HepG2 (cell line): ENCODE measurements around the gene ANXA6. TPM values are rescaled to one million over a fixed set of nuclear protein-coding genes. Genes with fewer than 3 reads are reported as not detected.

Source experiments
- ATAC-seq: fragments of 200-7000 bp; cut with Tn5 transposase; 3 replicates; pipeline ENCODE4 v1.9.1; 2020; ENCODE audit warnings: mild to moderate bottlenecking, moderate library complexity
- BruUV-seq: library from RNA; stranded (reverse); fragments of 400-500 nt; replicated peaks from 2 replicates; lab custom pipeline; 2021; lab: Mats Ljungman, UMichigan
- CTCF ChIA-PET: fragments of 300-600 bp; formaldehyde crosslinking; extraction: SDS; loops from one replicate; lab custom pipeline; 2021; ENCODE audit warnings: low total read pairs, inconsistent platforms, low intra/inter-chr PET ratio; lab: Yijun Ruan, JAX
- POLR2A ChIA-PET: fragments of 350-600 bp; sonication (Branson Sonifier 250); formaldehyde crosslinking; loops from one replicate; lab custom pipeline; 2020; ENCODE audit warnings: antibody characterized with exemption, inconsistent platforms; lab: Yijun Ruan, JAX
- DNase-seq: peaks from one replicate; pipeline ENCODE4 v3.0.0-alpha.2; 2015; ENCODE audit warnings: low spot score
- FAIRE-seq: peaks from 3 replicates; lab custom pipeline; 2011; peaks lifted over from hg19 to GRCh38; lab: Jason Lieb, UNC
- H2AFZ ChIP-seq: one replicate; pipeline ENCODE4 v1.6.1; 2011; ENCODE audit warnings: low read length, inconsistent platforms
- H3K27ac ChIP-seq: fragments of 300-600 bp; 3 replicates; pipeline ENCODE4 v1.8.0; 2011; ENCODE audit warnings: mixed run types, mild to moderate bottlenecking, mixed read lengths, low read length, inconsistent platforms; ENCODE audit not compliant: insufficient read depth; ENCODE audit errors: extremely low read length
- H3K27me3 ChIP-seq, 2 experiments: fragments of 200-600 bp in 1 of 2; 2 replicates in 1 of 2; 3 replicates in 1 of 2; pipeline versions ENCODE4 v1.6.0 to v1.8.0; 2011; ENCODE audit warnings: low read length in 2 of 2, mild to moderate bottlenecking in 2 of 2, moderate library complexity in 2 of 2, inconsistent platforms in 1 of 2; ENCODE audit not compliant: insufficient read depth in 2 of 2, control insufficient read depth in 1 of 2
- H3K36me3 ChIP-seq, 2 experiments: fragments of 200-600 bp in 1 of 2; replicated peaks in 1 of 2; 2 replicates in 1 of 2; 3 replicates in 1 of 2; pipeline versions ENCODE4 v1.5.1 to v1.8.0; 2011; ENCODE audit warnings: low read length in 2 of 2, inconsistent platforms in 1 of 2; ENCODE audit not compliant: insufficient read depth in 2 of 2, control insufficient read depth in 1 of 2
- H3K4me1 ChIP-seq: 2 replicates; pipeline ENCODE4 v1.5.1; 2012; ENCODE audit warnings: low read length, inconsistent platforms; ENCODE audit not compliant: insufficient read depth
- H3K4me2 ChIP-seq: 2 replicates; pipeline ENCODE4 v1.6.0; 2011; ENCODE audit warnings: low read depth, low read length, inconsistent platforms
- H3K4me3 ChIP-seq, 3 experiments: fragments of 200-600 bp in 1 of 3; sonication (generic), shearing (Covaris generic) in 1 of 3; replicated peaks in 1 of 3; 2 replicates each; pipeline ENCODE4 v1.5.1; 2011 to 2016; ENCODE audit warnings: low read length in 3 of 3, inconsistent platforms in 2 of 3, low read depth in 2 of 3, mild to moderate bottlenecking in 2 of 3, control low read depth in 1 of 3, mixed read lengths in 1 of 3; ENCODE audit not compliant: insufficient read depth in 1 of 3
- H3K79me2 ChIP-seq: one replicate; pipeline ENCODE4 v1.6.1; 2011; ENCODE audit warnings: low read length, inconsistent platforms; ENCODE audit not compliant: insufficient read depth
- H3K9ac ChIP-seq: 2 replicates; pipeline ENCODE4 v1.6.0; 2011; ENCODE audit warnings: mild to moderate bottlenecking, low read depth, low read length, inconsistent platforms; ENCODE audit not compliant: insufficient read depth
- H3K9me3 ChIP-seq: 2 replicates; pipeline ENCODE4 v1.5.1; 2012; ENCODE audit warnings: mild to moderate bottlenecking, low read length
- H4K20me1 ChIP-seq: 2 replicates; pipeline ENCODE4 v1.6.0; 2011; ENCODE audit warnings: inconsistent platforms, mild to moderate bottlenecking, low read length, moderate library complexity; ENCODE audit not compliant: insufficient read depth
- CEBPG ChIP-seq: IDR thresholded peaks from 2 replicates; pipeline ENCODE4 v1.6.1; 2016
- CHD4 ChIP-seq: fragments of 200-600 bp; sonication (generic); IDR thresholded peaks from 2 replicates; pipeline ENCODE4 v1.7.0; 2017; ENCODE audit warnings: mild to moderate bottlenecking, low read length, borderline replicate concordance
- ELF4 ChIP-seq: sonication (generic); formaldehyde crosslinking; IDR thresholded peaks from 2 replicates; pipeline ENCODE4 v1.5.0; 2020; ENCODE audit warnings: missing genetic modification reagents, mild to moderate bottlenecking, moderate library complexity, borderline replicate concordance
- HNRNPH1 ChIP-seq: fragments of 200-400 bp; formaldehyde crosslinking; optimal IDR thresholded peaks from 2 replicates; pipeline ENCODE3; 2017; ENCODE audit warnings: mild to moderate bottlenecking, low read depth, low read length
- KLF16 ChIP-seq, 2 experiments: sonication (generic) in 1 of 2; formaldehyde crosslinking in 1 of 2; IDR thresholded peaks; 2 replicates each; pipeline versions ENCODE4 v1.6.1 to v1.8.0; 2016 to 2023; ENCODE audit warnings: missing genetic modification reagents in 2 of 2, missing compliant biosample characterization in 1 of 2
- PRDM4 ChIP-seq: sonication (generic); formaldehyde crosslinking; IDR thresholded peaks from 2 replicates; pipeline ENCODE4 v1.9.0; 2021; ENCODE audit warnings: missing genetic modification reagents, borderline replicate concordance
- RORA ChIP-seq: sonication (generic); formaldehyde crosslinking; IDR thresholded peaks from 2 replicates; pipeline ENCODE4 v1.5.0; 2020; ENCODE audit warnings: mild to moderate bottlenecking, missing genetic modification reagents, moderate library complexity
- SNAI1 ChIP-seq: sonication (generic); formaldehyde crosslinking; IDR thresholded peaks from 2 replicates; pipeline ENCODE4 v1.5.0; 2020; ENCODE audit warnings: mild to moderate bottlenecking, missing genetic modification reagents, borderline replicate concordance
- SP140L ChIP-seq: sonication (generic); formaldehyde crosslinking; IDR thresholded peaks from 2 replicates; pipeline ENCODE4 v1.4.0; 2020; ENCODE audit warnings: missing genetic modification reagents, borderline replicate concordance
- TFDP1 ChIP-seq: IDR thresholded peaks from 2 replicates; pipeline ENCODE4 v1.6.1; 2016; ENCODE audit warnings: missing compliant biosample characterization, missing genetic modification reagents, borderline replicate concordance
- ZMAT3 ChIP-seq: sonication (generic); formaldehyde crosslinking; conservative IDR thresholded peaks from 2 replicates; pipeline ENCODE4 v1.7.0; 2021; ENCODE audit warnings: missing genetic modification reagents
- ZNF33B ChIP-seq: sonication (generic); formaldehyde crosslinking; IDR thresholded peaks from 2 replicates; pipeline ENCODE4 v1.5.1; 2020; ENCODE audit warnings: mild to moderate bottlenecking, missing genetic modification reagents
- ZNF574 ChIP-seq: sonication (generic); formaldehyde crosslinking; IDR thresholded peaks from 2 replicates; pipeline ENCODE4 v1.4.0; 2020; ENCODE audit warnings: missing genetic modification reagents
- WGBS: methylation state at CpG from one replicate; pipeline ENCODE4 v1.1.6; 2017; ENCODE audit warnings: low lambda C conversion rate; 5-methylcytosine and 5-hydroxymethylcytosine counted together
- in situ Hi-C: cut with HindIII; loops from 2 replicates; pipeline ENCODE4 v1.10.0; 2017; ENCODE audit warnings: low pct_unique_long_range_greater_than_20kb; ENCODE audit not compliant: extremely low pct_ligation_motif_present
- intact Hi-C: fragments of 100-400 bp; cut with micrococcal nuclease; formaldehyde crosslinking; loops from one replicate; pipeline ENCODE4 v1.10.0; 2022; ENCODE audit not compliant: unreplicated experiment
- polyA plus RNA-seq, 8 experiments: library from polyadenylated mRNA; depleted of rRNA in 3 of 8; stranded (reverse) in 7 of 8; unstranded in 1 of 8; fragments of >200 nt; fragmentation: Illumina TruSeq in 4 of 8; extraction: Trizol in 4 of 8; gene quantifications; 2 replicates each; pipeline versions ENCODE4 v1.2.1 to v1.2.3, GENCODE V29; 2011 to 2016; ENCODE audit warnings: low read depth in 4 of 8, missing spikeins in 1 of 8, mixed read lengths in 1 of 8; ENCODE audit not compliant: insufficient read depth in 1 of 8
- total RNA-seq, 5 experiments: library from RNA; depleted of rRNA; stranded (reverse); fragments of >200 nt; fragmentation: Illumina TruSeq; extraction: Trizol; gene quantifications; 2 replicates each; pipeline ENCODE4 v1.2.3, GENCODE V29; 2016; ENCODE audit warnings: low read depth in 1 of 5

The ANXA6 gene
- total and polyA plus RNA-seq, 2 of the 13 experiments (the other 11 are each of a cell fraction or from before 2014, with no cell fraction given), result 103 to 125 TPM

- intact Hi-C loops, result no loop called here
- Histone ChIP-seq H3K27ac (no peak overlapping the region), H3K36me3 (peaks cover 17 to 85% of the 10 kb centered on the region in 2 experiments), H3K9me3 (no peaks in the 10 kb centered on the region), H3K4me3 (no peak overlapping the region), H3K4me1 (no peaks in the 10 kb centered on the region), H3K9ac (no peak overlapping the region), H3K4me2 (no peak overlapping the region), H3K79me2 (no peaks in the 10 kb centered on the region), H2AFZ (no peak overlapping the region), H4K20me1 (no peaks in the 10 kb centered on the region), H3K27me3 (no peaks in the 10 kb centered on the region)
- DNase-seq (no peak), FAIRE-seq (no peak), ATAC-seq (no peak)
- POLR2A ChIA-PET, result no interaction called here
- CTCF ChIA-PET, result no interaction called here
- 96% methylated on average over 10 of the region's 10 CpGs for WGBS
- BruUV-seq, result no TSS peak
- in situ Hi-C loops, result no loop called here
- TF ChIP-seq KLF16 (CRISPR knock-in tag; IDR thresholded peaks at IDR 0.05), result no peak
- TF ChIP-seq SNAI1 (CRISPR knock-in tag), result no peak
- no peak for TF ChIP-seq RORA
- no peak for TF ChIP-seq ZMAT3 (CRISPR knock-in tag)
- no peak for TF ChIP-seq TFDP1
- no peak for TF ChIP-seq HNRNPH1
- TF ChIP-seq SP140L (CRISPR knock-in tag), result no peak
- no peak for TF ChIP-seq ZNF574
- TF ChIP-seq CHD4, result no peak
- TF ChIP-seq PRDM4 (CRISPR knock-in tag), result no peak
- TF ChIP-seq ZNF33B (CRISPR knock-in tag), result no peak
- TF ChIP-seq ELF4 (CRISPR knock-in tag), result no peak
- TF ChIP-seq CEBPG, result no peak
Measured at GRCh38 chr5:151137067-151137825, 20.3 kb downstream of the ANXA6 start.
